ENCODE data around the gene IL25. TPM values are rescaled to one million over a fixed set of nuclear protein-coding genes. Genes with fewer than 3 reads are reported as not detected.
"Not testable (repeated sequence)": the region's sequence is repeated elsewhere in the genome, so short reads cannot be mapped to it uniquely, and the experiment has no call there.

The IL25 gene
- not detected for polyA plus RNA-seq (2013, experiment 1 of 2)
- not detected for polyA plus RNA-seq (2013, experiment 2 of 2)

DNA sequence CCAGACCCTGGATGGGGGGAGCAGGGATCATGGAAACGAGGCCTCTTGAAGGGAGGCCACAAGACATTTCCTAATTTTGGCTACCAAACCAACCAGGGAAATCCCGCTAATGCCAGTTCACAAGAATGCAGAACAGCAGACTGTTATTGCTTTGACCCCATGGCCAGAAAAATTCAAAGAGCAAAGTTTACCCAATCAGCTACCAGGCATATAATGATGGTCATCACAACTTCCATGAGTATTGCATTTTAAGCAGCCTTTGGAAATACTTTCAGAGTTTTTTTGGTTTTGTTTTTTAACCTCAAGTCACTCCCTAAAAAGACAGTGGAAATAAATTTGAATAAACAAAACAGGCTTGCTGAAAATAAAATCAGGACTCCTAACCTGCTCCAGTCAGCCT lies at the start of gene IL25:
TSS of gene IL25 (plus strand) at position 301 of the 400 bp plus-strand sequence.
- Histone ChIP-seq H3K36me3 (ENCODE audit: control insufficient read depth, insufficient read depth, low read length) (no peaks in the 10 kb centered on the region), H3K27ac (ENCODE audit: low read depth, low read length, severe bottlenecking) (no peak within 1 kb of the TSS), H3K4me1 (ENCODE audit: control insufficient read depth, insufficient read depth, low read length, poor library complexity, severe bottlenecking) (no peaks in the 10 kb centered on the region), H3K9me3 (ENCODE audit: control insufficient read depth, low read length) (no peaks in the 10 kb centered on the region), H3K4me3 (ENCODE audit: extremely low read depth, insufficient read depth, low read length, poor library complexity, severe bottlenecking) (no peak within 1 kb of the TSS)
- WGBS, 2 experiments (ENCODE audit: insufficient coverage in 2 of 2), result 77 to 79% methylated on average over 2 of the region's 2 CpGs

DNA sequence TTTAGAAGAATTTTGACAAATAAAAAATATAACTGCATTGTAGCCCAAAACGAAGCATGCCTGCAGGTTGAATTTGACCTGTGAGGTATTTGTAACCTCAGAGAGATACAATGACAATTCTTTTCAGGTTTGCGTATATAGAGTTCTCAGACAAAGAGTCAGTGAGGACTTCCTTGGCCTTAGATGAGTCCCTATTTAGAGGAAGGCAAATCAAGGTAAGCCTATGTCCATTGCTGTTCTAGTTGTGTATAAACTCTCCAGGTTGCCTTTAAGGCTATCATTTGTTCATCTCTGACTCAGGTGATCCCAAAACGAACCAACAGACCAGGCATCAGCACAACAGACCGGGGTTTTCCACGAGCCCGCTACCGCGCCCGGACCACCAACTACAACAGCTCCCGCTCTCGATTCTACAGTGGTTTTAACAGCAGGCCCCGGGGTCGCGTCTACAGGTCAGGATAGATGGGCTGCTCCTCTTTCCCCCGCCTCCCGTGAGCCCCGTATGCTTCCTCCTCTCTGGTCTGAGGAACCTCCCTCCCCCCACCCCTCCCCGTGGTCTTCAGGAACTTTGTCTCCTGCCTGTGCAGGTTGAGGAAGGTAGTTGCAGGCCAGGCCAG lies 48.7 kb upstream of the IL25 start:
- H3K27ac ChIP-seq (ENCODE audit: low read depth, low read length, severe bottlenecking), result no peak overlapping the region
- peaks cover 18% of the 10 kb centered on the region for H3K4me1 ChIP-seq (ENCODE audit: control insufficient read depth, insufficient read depth, low read length, poor library complexity, severe bottlenecking)
- WGBS, 2 experiments (ENCODE audit: insufficient coverage in 2 of 2), result 97% methylated on average over 13 to 14 of the region's 18 CpGs
- H3K36me3 ChIP-seq (ENCODE audit: control insufficient read depth, insufficient read depth, low read length), result peaks cover 56% of the 10 kb centered on the region
- H3K9me3 ChIP-seq (ENCODE audit: control insufficient read depth, low read length), result no peaks in the 10 kb centered on the region
- H3K4me3 ChIP-seq (ENCODE audit: extremely low read depth, insufficient read depth, low read length, poor library complexity, severe bottlenecking), result no peak overlapping the region

- WGBS, 2 experiments (ENCODE audit: insufficient coverage in 2 of 2), result 100% methylated on average over 2 of the region's 2 CpGs; no CpG with 5 or more reads in 1 of the 2 experiments
- peaks cover 51% of the 10 kb centered on the region for H3K36me3 ChIP-seq (ENCODE audit: control insufficient read depth, insufficient read depth, low read length)
- peaks cover 18% of the 10 kb centered on the region for H3K4me1 ChIP-seq (ENCODE audit: control insufficient read depth, insufficient read depth, low read length, poor library complexity, severe bottlenecking)
- no peak overlapping the region for H3K4me3 ChIP-seq (ENCODE audit: extremely low read depth, insufficient read depth, low read length, poor library complexity, severe bottlenecking)
- H3K27ac ChIP-seq (ENCODE audit: low read depth, low read length, severe bottlenecking), result no peak overlapping the region
- no peaks in the 10 kb centered on the region for H3K9me3 ChIP-seq (ENCODE audit: control insufficient read depth, low read length)
These were observed 48.2 kb upstream of the IL25 start for GRCh38 chr14:23324455-23324846.

GRCh38 chr14:23324993-23325392 lies 47.6 kb upstream of the IL25 start:
- Histone ChIP-seq H3K27ac (ENCODE audit: low read depth, low read length, severe bottlenecking) (no peak overlapping the region), H3K36me3 (ENCODE audit: control insufficient read depth, insufficient read depth, low read length) (peaks cover 46% of the 10 kb centered on the region), H3K4me1 (ENCODE audit: control insufficient read depth, insufficient read depth, low read length, poor library complexity, severe bottlenecking) (peaks cover 16% of the 10 kb centered on the region), H3K4me3 (ENCODE audit: extremely low read depth, insufficient read depth, low read length, poor library complexity, severe bottlenecking) (no peak overlapping the region), H3K9me3 (ENCODE audit: control insufficient read depth, low read length) (no peaks in the 10 kb centered on the region)
- 97 to 100% methylated on average over 3 to 4 of the region's 7 CpGs for WGBS, 2 experiments (ENCODE audit: insufficient coverage in 2 of 2)

- peaks cover 40% of the 10 kb centered on the region for H3K36me3 ChIP-seq (ENCODE audit: control insufficient read depth, insufficient read depth, low read length)
- no CpG with 5 or more reads among the region's 5 CpGs for WGBS, 2 experiments (ENCODE audit: insufficient coverage in 2 of 2)
- not testable (repeated sequence) for H3K9me3 ChIP-seq (ENCODE audit: control insufficient read depth, low read length)
These were observed 46.9 kb upstream of the IL25 start for GRCh38 chr14:23325746-23326145.

GRCh38 chr14:23326491-23327332 lies 45.9 kb upstream of the IL25 start:
- H3K4me1 ChIP-seq (ENCODE audit: control insufficient read depth, insufficient read depth, low read length, poor library complexity, severe bottlenecking), result peaks cover 9% of the 10 kb centered on the region

More at GRCh38 chr14:23325746-23326145, 46.9 kb upstream of the IL25 start:
- H3K4me1 ChIP-seq (ENCODE audit: control insufficient read depth, insufficient read depth, low read length, poor library complexity, severe bottlenecking); H3K4me3 ChIP-seq (ENCODE audit: extremely low read depth, insufficient read depth, low read length, poor library complexity, severe bottlenecking); H3K27ac ChIP-seq (ENCODE audit: low read depth, low read length, severe bottlenecking): not testable (repeated sequence)

DNA sequence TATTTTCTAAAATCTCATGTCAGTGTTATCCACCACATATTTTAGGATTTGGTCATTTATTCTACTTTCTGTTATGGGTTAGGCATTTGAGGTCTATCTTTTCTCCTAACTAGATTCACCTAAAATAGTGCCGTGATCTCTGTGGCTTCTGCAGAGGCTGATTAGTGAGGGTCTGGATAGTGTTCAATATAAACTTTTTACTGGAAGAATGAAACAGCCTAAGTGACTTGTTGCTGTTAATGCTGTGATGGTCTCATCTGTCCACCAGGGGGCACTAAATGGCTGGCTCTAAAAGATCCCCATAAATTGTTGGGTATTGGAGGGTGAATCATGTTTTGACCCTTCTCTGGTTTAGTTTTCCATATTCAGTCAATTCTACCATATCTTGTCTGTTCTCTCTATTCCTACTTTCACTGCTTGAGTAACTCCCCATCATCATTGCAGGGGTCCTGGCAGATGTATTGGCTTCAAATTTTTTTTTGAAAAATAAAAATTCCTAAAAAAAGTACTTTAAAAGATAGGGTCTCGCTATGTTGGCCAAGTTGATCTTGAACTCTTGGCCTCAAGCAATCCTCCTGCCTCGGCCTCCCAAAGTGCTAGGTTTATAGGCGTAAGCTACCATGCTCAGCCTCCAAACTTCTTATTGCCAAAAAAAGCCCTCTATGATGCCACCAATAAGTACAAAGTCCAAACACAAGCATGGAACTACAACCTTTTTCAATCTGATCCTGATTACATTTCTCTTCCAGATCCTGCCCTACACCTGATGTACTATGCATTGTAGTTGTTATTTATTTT lies 44.5 kb upstream of the IL25 start:
- peaks cover 31% of the 10 kb centered on the region for H3K36me3 ChIP-seq (ENCODE audit: control insufficient read depth, insufficient read depth, low read length)
- no peak overlapping the region for H3K4me3 ChIP-seq (ENCODE audit: extremely low read depth, insufficient read depth, low read length, poor library complexity, severe bottlenecking)
- H3K4me1 ChIP-seq (ENCODE audit: control insufficient read depth, insufficient read depth, low read length, poor library complexity, severe bottlenecking), result peaks cover 6% of the 10 kb centered on the region
- WGBS, 2 experiments (ENCODE audit: insufficient coverage in 2 of 2), result 69 to 100% methylated on average over 1 to 3 of the region's 4 CpGs
- H3K9me3 ChIP-seq (ENCODE audit: control insufficient read depth, low read length), result no peaks in the 10 kb centered on the region
- H3K27ac ChIP-seq (ENCODE audit: low read depth, low read length, severe bottlenecking), result no peak overlapping the region

More at GRCh38 chr14:23326491-23327332, 45.9 kb upstream of the IL25 start:
- 92 to 94% methylated on average over 9 to 12 of the region's 13 CpGs for WGBS, 2 experiments (ENCODE audit: insufficient coverage in 2 of 2)
- Histone ChIP-seq H3K36me3 (ENCODE audit: control insufficient read depth, insufficient read depth, low read length) (peaks cover 40% of the 10 kb centered on the region), H3K9me3 (ENCODE audit: control insufficient read depth, low read length) (no peaks in the 10 kb centered on the region), H3K27ac (ENCODE audit: low read depth, low read length, severe bottlenecking) (no peak overlapping the region), H3K4me3 (ENCODE audit: extremely low read depth, insufficient read depth, low read length, poor library complexity, severe bottlenecking) (no peak overlapping the region)

DNA sequence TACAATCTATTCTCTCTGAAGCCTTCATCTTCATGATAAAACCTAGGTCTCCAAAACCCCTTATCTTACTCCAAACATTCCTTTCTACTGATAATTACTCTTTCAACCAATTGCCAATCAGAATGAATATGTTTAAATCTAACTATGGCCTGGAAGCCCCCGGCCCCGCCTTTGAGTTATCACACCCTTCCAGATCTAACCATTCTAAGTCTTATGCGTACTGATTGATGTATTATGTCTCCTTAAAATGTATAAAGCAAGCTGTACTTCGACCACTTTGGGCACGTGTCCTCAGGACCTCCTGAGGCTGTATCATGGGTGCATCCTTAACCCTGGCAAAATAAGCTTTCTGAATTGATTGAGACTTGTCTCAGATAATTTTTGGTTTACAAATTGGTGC lies 37.0 kb upstream of the IL25 start:
- Histone ChIP-seq H3K9me3 (ENCODE audit: control insufficient read depth, low read length) (peaks cover 15% of the 10 kb centered on the region), H3K4me1 (ENCODE audit: control insufficient read depth, insufficient read depth, low read length, poor library complexity, severe bottlenecking) (no peaks in the 10 kb centered on the region), H3K4me3 (ENCODE audit: extremely low read depth, insufficient read depth, low read length, poor library complexity, severe bottlenecking) (no peak overlapping the region), H3K36me3 (ENCODE audit: control insufficient read depth, insufficient read depth, low read length) (no peaks in the 10 kb centered on the region), H3K27ac (ENCODE audit: low read depth, low read length, severe bottlenecking) (no peak overlapping the region)
- WGBS, 2 experiments (ENCODE audit: insufficient coverage in 2 of 2), result 100% methylated on average over 1 to 3 of the region's 5 CpGs

DNA sequence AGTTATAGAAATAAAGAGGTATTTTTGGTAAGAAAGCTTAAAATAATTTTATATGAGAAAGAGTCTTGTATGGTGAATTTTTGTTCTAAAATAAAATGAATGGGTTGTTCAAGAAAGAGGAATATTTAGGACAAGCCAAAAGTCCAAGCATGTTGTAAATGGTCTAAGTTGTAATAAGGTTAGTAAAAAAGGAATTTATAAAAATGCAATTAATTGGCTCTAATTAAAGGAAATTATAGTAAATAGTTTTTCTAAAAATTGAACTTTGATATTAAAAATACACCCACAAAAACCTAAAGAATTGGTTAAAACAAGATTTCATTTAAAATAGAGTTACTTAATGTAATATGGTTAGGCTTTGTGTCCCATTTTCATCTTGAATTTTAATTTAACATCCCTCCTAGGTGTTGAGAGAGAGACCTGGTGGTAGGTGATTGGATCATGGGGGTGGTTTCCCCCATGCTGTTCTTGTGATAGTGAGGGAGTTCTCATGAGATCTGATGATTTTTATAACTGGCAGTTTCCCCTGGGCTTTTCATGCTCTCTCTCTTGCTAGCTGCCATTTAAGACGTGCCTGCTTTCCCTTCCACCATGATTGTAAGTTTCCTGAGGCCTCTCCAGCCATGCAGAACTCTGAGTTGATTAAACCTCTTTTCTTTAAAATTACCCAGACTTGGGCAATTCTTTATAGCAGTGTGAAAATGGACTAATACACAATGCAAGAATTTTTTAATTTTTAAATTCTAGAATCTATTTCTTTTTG lies 32.9 kb upstream of the IL25 start:
- H3K36me3 ChIP-seq (ENCODE audit: control insufficient read depth, insufficient read depth, low read length), result no peaks in the 10 kb centered on the region
- H3K4me3 ChIP-seq (ENCODE audit: extremely low read depth, insufficient read depth, low read length, poor library complexity, severe bottlenecking), result no peak overlapping the region
- WGBS, 2 experiments (ENCODE audit: insufficient coverage in 2 of 2), result 91% methylated on average over 1 of the region's 1 CpG; no CpG with 5 or more reads in 1 of the 2 experiments
- H3K9me3 ChIP-seq (ENCODE audit: control insufficient read depth, low read length), result peaks cover 24% of the 10 kb centered on the region
- no peak overlapping the region for H3K27ac ChIP-seq (ENCODE audit: low read depth, low read length, severe bottlenecking)
- no peaks in the 10 kb centered on the region for H3K4me1 ChIP-seq (ENCODE audit: control insufficient read depth, insufficient read depth, low read length, poor library complexity, severe bottlenecking)

DNA sequence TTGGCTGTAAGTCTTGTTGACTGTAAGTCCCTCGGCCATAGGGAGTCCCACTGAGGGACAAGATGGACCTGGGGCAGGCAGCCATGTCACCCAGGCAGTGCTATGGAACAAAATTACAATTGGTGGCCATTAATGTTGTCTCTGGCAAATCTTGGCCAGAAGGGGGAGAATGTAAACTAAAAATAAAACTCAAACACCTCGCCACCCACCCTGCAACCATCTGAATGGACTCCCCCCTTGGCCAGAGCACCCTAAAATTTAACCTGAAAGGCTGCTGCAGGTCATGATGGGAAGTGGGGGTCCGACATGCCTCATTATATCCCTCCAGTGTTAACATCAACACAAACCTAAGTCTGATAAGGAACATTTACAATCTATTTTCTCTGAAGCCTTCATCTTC lies 28.1 kb upstream of the IL25 start:
- Histone ChIP-seq H3K4me3 (ENCODE audit: extremely low read depth, insufficient read depth, low read length, poor library complexity, severe bottlenecking) (no peak overlapping the region), H3K36me3 (ENCODE audit: control insufficient read depth, insufficient read depth, low read length) (peaks cover 4% of the 10 kb centered on the region), H3K4me1 (ENCODE audit: control insufficient read depth, insufficient read depth, low read length, poor library complexity, severe bottlenecking) (peaks cover 4% of the 10 kb centered on the region), H3K27ac (ENCODE audit: low read depth, low read length, severe bottlenecking) (no peak overlapping the region), H3K9me3 (ENCODE audit: control insufficient read depth, low read length) (peaks cover 18% of the 10 kb centered on the region)
- 75 to 92% methylated on average over 1 of the region's 3 CpGs for WGBS, 2 experiments (ENCODE audit: insufficient coverage in 2 of 2)
